HEK293T (cell line): Measurements from ENCODE around the gene EVA1B.

Experiments
- ELF4 ChIP-seq: fragments of 450-650 bp; IDR thresholded peaks from 2 replicates; pipeline ENCODE4 v1.6.1; 2017; ENCODE audit warnings: antibody characterized with exemption
- FOXK2 ChIP-seq: fragments of 450-650 bp; IDR thresholded peaks from 2 replicates; pipeline ENCODE4 v1.6.1; 2016; ENCODE audit warnings: mild to moderate bottlenecking
- TF ChIP-seq, protein P1 (sequence below): fragments of 450-650 bp; IDR thresholded peaks from 2 replicates; pipeline ENCODE4 v1.6.1; 2016

DNA sequence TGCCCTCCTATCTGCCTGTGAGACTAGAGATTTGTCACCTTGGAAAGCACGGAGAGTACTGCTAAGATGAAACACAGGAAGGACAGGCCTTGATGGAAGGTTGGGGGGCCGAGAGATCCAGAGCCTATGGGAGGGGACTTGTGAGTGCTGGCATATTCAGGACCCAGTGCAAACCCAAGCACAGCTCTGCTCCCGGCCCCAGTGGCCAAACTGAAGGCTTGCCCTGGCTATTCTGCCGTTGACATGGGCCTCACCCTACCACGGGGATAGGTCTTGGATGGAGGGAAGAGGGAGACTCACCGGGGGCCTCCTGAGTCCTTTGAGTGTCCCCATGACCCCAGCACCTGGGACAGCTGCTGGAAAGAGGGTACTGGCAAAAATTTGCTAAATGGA lies 4.6 kb upstream of the EVA1B start:
- TF ChIP-seq FOXK2 (no peak), ELF4 (no peak)
- TF ChIP-seq, protein P1, sequence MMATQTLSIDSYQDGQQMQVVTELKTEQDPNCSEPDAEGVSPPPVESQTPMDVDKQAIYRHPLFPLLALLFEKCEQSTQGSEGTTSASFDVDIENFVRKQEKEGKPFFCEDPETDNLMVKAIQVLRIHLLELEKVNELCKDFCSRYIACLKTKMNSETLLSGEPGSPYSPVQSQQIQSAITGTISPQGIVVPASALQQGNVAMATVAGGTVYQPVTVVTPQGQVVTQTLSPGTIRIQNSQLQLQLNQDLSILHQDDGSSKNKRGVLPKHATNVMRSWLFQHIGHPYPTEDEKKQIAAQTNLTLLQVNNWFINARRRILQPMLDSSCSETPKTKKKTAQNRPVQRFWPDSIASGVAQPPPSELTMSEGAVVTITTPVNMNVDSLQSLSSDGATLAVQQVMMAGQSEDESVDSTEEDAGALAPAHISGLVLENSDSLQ: no peak
